Measurements from ENCODE around the gene C17orf100.

GRCh38 chr17:6699997-6700947 is 48.7 kb downstream of the C17orf100 start:
- TF ChIP-seq POLR2A (IDR thresholded peaks at IDR 0.05) (no peak), CTCF (IDR thresholded peaks at IDR 0.05) (no peak)
